CD8-positive, alpha-beta memory T cell (primary cell): ENCODE results near the gene CCDC97. TPM values are rescaled to one million over a fixed set of nuclear protein-coding genes. Genes with fewer than 3 reads are reported as not detected.

Experiments used
- CTCF ChIA-PET: fragments of 350-600 bp; sonication (Branson Sonifier 250); formaldehyde crosslinking; loops from one replicate; lab custom pipeline; 2021; ENCODE audit warnings: antibody characterized with exemption; lab: Charles Lee
- POLR2A ChIA-PET: fragments of 350-600 bp; sonication (Branson Sonifier 250); formaldehyde crosslinking; loops from one replicate; lab custom pipeline; 2021; ENCODE audit warnings: antibody characterized with exemption; lab: Charles Lee
- DNase-seq, 5 donors: peaks; one replicate each; pipeline versions ENCODE4 v3.0.0 to v3.0.0-alpha.2; 2020 to 2022; ENCODE audit warnings: mixed read lengths in 1 of 5
- H3K27ac ChIP-seq: one replicate; pipeline ENCODE4 v1.7.0; 2013; ENCODE audit warnings: low read depth, mild to moderate bottlenecking, low read length, moderate library complexity
- H3K27me3 ChIP-seq: 2 replicates; pipeline ENCODE4 v1.7.0; 2013; ENCODE audit warnings: low read length, mild to moderate bottlenecking; ENCODE audit not compliant: insufficient read depth, poor library complexity, severe bottlenecking
- H3K36me3 ChIP-seq: 2 replicates; pipeline ENCODE4 v1.7.0; 2013; ENCODE audit warnings: mild to moderate bottlenecking, low read length, moderate library complexity; ENCODE audit not compliant: insufficient read depth
- H3K4me1 ChIP-seq: 2 replicates; pipeline ENCODE4 v1.7.0; 2013; ENCODE audit warnings: mild to moderate bottlenecking, low read length, moderate library complexity; ENCODE audit not compliant: insufficient read depth
- H3K4me3 ChIP-seq: 2 replicates; pipeline ENCODE4 v1.7.0; 2013; ENCODE audit warnings: mild to moderate bottlenecking, low read length
- H3K9me3 ChIP-seq: 2 replicates; pipeline ENCODE4 v1.7.0; 2013; ENCODE audit warnings: mild to moderate bottlenecking, low read length
- H3K27ac Mint-ChIP-seq, 8 donors: one replicate each; pipeline ENCODE4 v1.8.0; 2020 to 2021; ENCODE audit warnings: mixed read lengths in 8 of 8, mild to moderate bottlenecking in 6 of 8, inconsistent platforms in 3 of 8, moderate library complexity in 3 of 8
- H3K27me3 Mint-ChIP-seq, 2 donors: one replicate each; pipeline ENCODE4 v1.8.0; 2020 to 2021; ENCODE audit warnings: mixed read lengths in 2 of 2, mild to moderate bottlenecking in 1 of 2, moderate library complexity in 1 of 2
- H3K36me3 Mint-ChIP-seq, 3 donors: one replicate each; pipeline ENCODE4 v1.8.0; 2020 to 2021; ENCODE audit warnings: mixed read lengths in 3 of 3, inconsistent platforms in 1 of 3, mild to moderate bottlenecking in 1 of 3
- H3K4me1 Mint-ChIP-seq, 3 donors: one replicate each; pipeline ENCODE4 v1.8.0; 2020 to 2021; ENCODE audit warnings: mixed read lengths in 3 of 3, inconsistent platforms in 1 of 3, mild to moderate bottlenecking in 1 of 3
- H3K4me3 Mint-ChIP-seq, 7 donors: one replicate each; pipeline ENCODE4 v1.8.0; 2020 to 2021; ENCODE audit warnings: mixed read lengths in 7 of 7, mild to moderate bottlenecking in 6 of 7, moderate library complexity in 4 of 7, inconsistent platforms in 2 of 7
- H3K9me3 Mint-ChIP-seq, 5 donors: one replicate each; pipeline ENCODE4 v1.8.0; 2020 to 2022; ENCODE audit warnings: mixed read lengths in 5 of 5, mild to moderate bottlenecking in 3 of 5, moderate library complexity in 2 of 5, inconsistent platforms in 1 of 5
- polyA plus RNA-seq: library from polyadenylated mRNA; unstranded; fragments of 300-500 nt; fragmentation: Illumina TruSeq; gene quantifications from one replicate; pipeline ENCODE4 v1.2.3, GENCODE V29; 2021
- total RNA-seq, 2 experiments: library from RNA; stranded (reverse); gene quantifications; one replicate each; pipeline ENCODE4 v1.2.3, GENCODE V29; 2021

Gene CCDC97
- total and polyA plus RNA-seq, 3 experiments from 2014 or later, result 29.7 to 32.1 (median 31.7) TPM

- H3K27ac Mint-ChIP-seq, result peak within 1 kb of the TSS; percentile 93 to 100 (median 99)
- peak within 1 kb of the TSS; percentile 95 for H3K27ac ChIP-seq
- H3K36me3 Mint-ChIP-seq, result peaks cover 5 to 36% (median 6%) of the 10 kb centered on the region in 3 donors
- no peaks in the 10 kb centered on the region for H3K36me3 ChIP-seq
- H3K27me3 ChIP-seq, result no peaks in the 10 kb centered on the region
- ChIA-PET POLR2A (interaction anchor here (2.0 to 9.4 kb wide), 6 partner anchors 9 to 89 kb away, joined by 6 to 111 read pairs (median 39); partner anchors contain the start of genes B9D2, CCDC97 and HNRNPUL1), CTCF (interaction anchor here (1.0 to 5.6 kb wide), 15 partner anchors 11 to 150 kb away, joined by 3 to 63 read pairs (median 7); partner anchors contain the start of genes B9D2, DMAC2 and HNRNPUL1)
- no peaks in the 10 kb centered on the region for H3K9me3 ChIP-seq
- peak within 1 kb of the TSS; percentile 93 to 100 (median 100) for H3K4me3 Mint-ChIP-seq
- H3K4me1 Mint-ChIP-seq, result peaks cover 55 to 67% (median 65%) of the 10 kb centered on the region in 3 donors
- peak; percentile 93 to 97 (median 95) for DNase-seq
- peaks cover 70% of the 10 kb centered on the region for H3K4me1 ChIP-seq
- H3K9me3 Mint-ChIP-seq, result peaks cover 0 to 4% (median 0%) of the 10 kb centered on the region in 5 donors
- H3K27me3 Mint-ChIP-seq, result peaks cover 0 to 12% of the 10 kb centered on the region in 2 donors
- H3K4me3 ChIP-seq, result peak within 1 kb of the TSS; percentile 97
These were observed 43.7 kb downstream of the CCDC97 start, which contains the start of gene TGFB1 for GRCh38 chr19:41353466-41354342. TGFB1 (minus strand) TSS chr19:41353922; CDS start chr19:41353044, 878 bp downstream.

DNA sequence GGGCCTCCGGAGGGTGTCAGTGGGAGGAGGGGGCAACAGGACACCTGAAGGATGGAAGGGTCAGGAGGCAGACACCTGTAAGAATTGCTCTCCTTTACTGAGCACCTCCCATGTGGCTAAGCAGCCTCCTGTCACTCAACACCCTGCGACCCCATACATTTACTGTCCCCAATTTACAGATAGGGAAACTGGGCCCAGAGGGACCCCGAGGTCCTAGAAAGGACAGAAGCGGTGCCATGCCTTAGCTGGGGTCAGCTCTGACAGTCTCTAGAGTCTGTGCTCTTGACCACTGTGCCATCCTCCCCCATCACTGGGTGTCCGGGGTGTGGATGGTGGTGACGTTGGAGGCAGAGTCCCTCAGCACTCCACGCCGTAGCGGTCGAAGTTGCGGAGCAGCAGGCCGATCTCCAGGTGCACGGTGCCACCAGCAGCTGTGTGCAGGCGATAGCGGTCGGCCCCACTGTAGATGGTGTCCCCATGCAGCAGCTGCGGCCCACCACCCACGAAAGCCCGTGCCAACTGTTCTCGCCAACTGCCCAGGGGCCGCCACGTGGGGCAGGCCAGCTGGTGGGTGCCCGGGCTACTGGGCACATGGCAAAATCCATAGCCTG lies 44.5 kb downstream of the CCDC97 start:
- Mint-ChIP-seq H3K36me3 (peaks cover 0 to 31% (median 3%) of the 10 kb centered on the region in 3 donors), H3K27me3 (peaks cover 0 to 14% of the 10 kb centered on the region in 2 donors), H3K4me3 (peak overlapping the region; percentile 76 to 100 (median 99)), H3K4me1 (peaks cover 47 to 60% (median 58%) of the 10 kb centered on the region in 3 donors), H3K9me3 (peaks cover 0 to 4% (median 0%) of the 10 kb centered on the region in 5 donors), H3K27ac (peak overlapping the region; percentile 91 to 100 (median 97))
- Histone ChIP-seq H3K9me3 (no peaks in the 10 kb centered on the region), H3K27me3 (no peaks in the 10 kb centered on the region), H3K4me1 (peaks cover 65% of the 10 kb centered on the region), H3K27ac (peak overlapping the region; percentile 95), H3K4me3 (peak overlapping the region; percentile 5), H3K36me3 (no peaks in the 10 kb centered on the region)
- no peak for DNase-seq
- CTCF ChIA-PET, result interaction anchor here (1.0 to 5.6 kb wide), 7 partner anchors 10 to 150 kb away, joined by 3 to 63 read pairs (median 4); partner anchors contain the start of genes B9D2 and HNRNPUL1
- POLR2A ChIA-PET, result interaction anchor here (3.9 to 9.4 kb wide), 3 partner anchors 9 to 90 kb away, joined by 41 to 111 read pairs (median 54); partner anchors contain the start of genes B9D2 and HNRNPUL1

DNA sequence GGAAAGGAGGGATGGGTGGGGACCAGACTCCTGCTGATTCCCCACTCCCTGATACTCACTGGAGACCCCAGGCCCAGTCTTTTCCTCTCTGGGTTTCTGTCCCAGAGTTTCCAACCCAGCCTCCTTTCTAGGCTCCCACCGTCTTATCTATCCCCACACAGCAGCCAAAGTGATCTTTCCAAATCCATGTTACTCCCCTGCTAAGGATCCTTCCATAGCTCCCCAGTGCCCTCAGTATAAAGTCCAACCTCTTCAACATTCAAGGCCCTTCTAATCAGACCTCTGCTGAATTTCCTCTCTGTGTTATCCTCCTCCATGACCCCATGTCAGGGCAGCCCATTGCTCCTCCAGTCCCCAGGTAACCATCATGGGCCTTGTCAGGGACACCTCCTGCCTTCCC lies 45.1 kb downstream of the CCDC97 start:
- peak overlapping the region; percentile 15 to 83 (median 57) for H3K4me3 Mint-ChIP-seq
- H3K27me3 Mint-ChIP-seq, result peaks cover 0 to 14% of the 10 kb centered on the region in 2 donors
- no peak overlapping the region for H3K4me3 ChIP-seq
- no peak for DNase-seq
- peak overlapping the region; percentile 86 to 95 (median 90) for H3K27ac Mint-ChIP-seq
- H3K27me3 ChIP-seq, result no peaks in the 10 kb centered on the region
- H3K27ac ChIP-seq, result no peak overlapping the region
- H3K36me3 Mint-ChIP-seq, result peaks cover 0 to 26% (median 3%) of the 10 kb centered on the region in 3 donors
- no peaks in the 10 kb centered on the region for H3K9me3 ChIP-seq
- no peaks in the 10 kb centered on the region for H3K36me3 ChIP-seq
- ChIA-PET CTCF (interaction anchor here (1.0 to 5.6 kb wide), 7 partner anchors 9 to 151 kb away, joined by 3 to 63 read pairs (median 4); partner anchors contain the start of genes B9D2 and HNRNPUL1), POLR2A (interaction anchor here (9.4 kb wide), 1 partner anchor 8 kb away, joined by 111 read pairs; the partner anchor contains the start of gene B9D2)
- peaks cover 59% of the 10 kb centered on the region for H3K4me1 ChIP-seq
- peaks cover 41 to 55% (median 54%) of the 10 kb centered on the region in 3 donors for H3K4me1 Mint-ChIP-seq
- peaks cover 0 to 4% (median 0%) of the 10 kb centered on the region in 5 donors for H3K9me3 Mint-ChIP-seq

- Mint-ChIP-seq H3K36me3 (peaks cover 0 to 23% (median 2%) of the 10 kb centered on the region in 3 donors), H3K4me1 (peaks cover 39 to 51% (median 47%) of the 10 kb centered on the region in 3 donors), H3K27me3 (peaks cover 0 to 14% of the 10 kb centered on the region in 2 donors), H3K4me3 (peak overlapping the region; percentile 38 to 83 (median 53)), H3K27ac (peak overlapping the region; percentile 86 to 95 (median 90)), H3K9me3 (peaks cover 0 to 4% (median 0%) of the 10 kb centered on the region in 5 donors)
- Histone ChIP-seq H3K27me3 (no peaks in the 10 kb centered on the region), H3K4me3 (no peak overlapping the region), H3K4me1 (peaks cover 51% of the 10 kb centered on the region), H3K9me3 (no peaks in the 10 kb centered on the region), H3K36me3 (no peaks in the 10 kb centered on the region), H3K27ac (no peak overlapping the region)
- CTCF ChIA-PET, result interaction anchor here (1.2 to 5.6 kb wide), 5 partner anchors 9 to 152 kb away, joined by 3 to 63 read pairs (median 6); partner anchors contain the start of gene B9D2
- DNase-seq, result no peak
- POLR2A ChIA-PET, result interaction anchor here (9.4 kb wide), 1 partner anchor 7 kb away, joined by 111 read pairs; the partner anchor contains the start of gene B9D2
These were observed 45.8 kb downstream of the CCDC97 start for GRCh38 chr19:41355802-41356201.

- Histone ChIP-seq H3K27ac (no peak overlapping the region), H3K9me3 (no peaks in the 10 kb centered on the region), H3K4me1 (peaks cover 52% of the 10 kb centered on the region), H3K36me3 (no peaks in the 10 kb centered on the region), H3K27me3 (no peaks in the 10 kb centered on the region), H3K4me3 (peak overlapping the region; percentile 53)
- Mint-ChIP-seq H3K4me3 (peak overlapping the region; percentile 43 to 78 (median 59)), H3K27ac (peak overlapping the region; percentile 84 to 95 (median 90)), H3K27me3 (peaks cover 0 to 8% of the 10 kb centered on the region in 2 donors), H3K4me1 (peaks cover 37 to 47% (median 44%) of the 10 kb centered on the region in 3 donors), H3K9me3 (peaks cover 0 to 2% (median 0%) of the 10 kb centered on the region in 5 donors), H3K36me3 (peaks cover 0 to 11% (median 0%) of the 10 kb centered on the region in 3 donors)
- ChIA-PET CTCF (interaction anchor here (0.8 to 1.2 kb wide), 3 partner anchors 15 to 95 kb away, joined by 3 to 4 read pairs (median 3); no protein-coding TSS in a partner anchor), POLR2A (interaction anchor here (0.7 to 9.4 kb wide), 3 partner anchors 6 to 30 kb away, joined by 3 to 111 read pairs (median 3); partner anchors contain the start of gene B9D2)
- peak in 1 of 5 donors; percentile 50 for DNase-seq
These were observed 47.2 kb downstream of the CCDC97 start for GRCh38 chr19:41356984-41357739.

DNA sequence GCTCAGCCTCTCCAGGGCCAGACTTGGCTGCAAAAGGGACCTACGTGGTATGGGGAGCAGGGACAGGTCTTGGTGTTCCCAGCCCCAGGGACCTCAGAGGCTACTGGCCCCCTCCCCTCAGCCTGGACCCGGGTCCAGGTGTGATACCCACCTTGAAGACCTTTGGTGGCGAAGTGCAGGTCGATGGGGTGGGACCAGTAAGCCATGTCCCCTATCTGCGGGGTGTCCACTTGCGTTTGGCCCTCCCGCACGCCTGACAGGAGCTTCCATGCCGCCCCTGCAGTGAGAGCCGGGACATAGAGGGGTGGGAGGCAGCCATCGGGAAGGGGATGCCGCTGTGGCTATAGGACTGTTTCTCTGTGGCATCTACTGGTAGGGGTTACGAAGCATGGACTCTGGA lies 47.8 kb downstream of the CCDC97 start:
- ChIA-PET POLR2A (no interaction called here), CTCF (interaction anchor here (0.6 to 1.2 kb wide), 4 partner anchors 12 to 95 kb away, joined by 3 to 4 read pairs (median 3); no protein-coding TSS in a partner anchor)
- Histone ChIP-seq H3K27ac (no peak overlapping the region), H3K9me3 (no peaks in the 10 kb centered on the region), H3K4me3 (no peak overlapping the region), H3K4me1 (peaks cover 54% of the 10 kb centered on the region), H3K27me3 (no peaks in the 10 kb centered on the region), H3K36me3 (no peaks in the 10 kb centered on the region)
- no peak for DNase-seq
- Mint-ChIP-seq H3K36me3 (peaks cover 0 to 13% (median 0%) of the 10 kb centered on the region in 3 donors), H3K27ac (peak overlapping the region in 6 of 8 donors; percentile 71 to 95 (median 90)), H3K4me3 (peak overlapping the region; percentile 31 to 65 (median 43)), H3K4me1 (peaks cover 42 to 53% (median 50%) of the 10 kb centered on the region in 3 donors), H3K27me3 (peaks cover 0 to 5% of the 10 kb centered on the region in 2 donors), H3K9me3 (peaks cover 0 to 2% (median 0%) of the 10 kb centered on the region in 5 donors)
